Liver (tissue), 9 donors: ENCODE data around the gene NTM. TPM values are rescaled to one million over a fixed set of nuclear protein-coding genes. Genes with fewer than 3 reads are reported as not detected.

Experiments used
- DNase-seq: peaks from one replicate; pipeline ENCODE4 v3.0.0-alpha.2; 2017; ENCODE audit warnings: low spot score
- H3K27ac ChIP-seq, 2 donors: one replicate each; pipeline ENCODE4 v1.7.0; 2013; ENCODE audit warnings: inconsistent platforms in 2 of 2, low read length in 2 of 2, control low read depth in 1 of 2, low read depth in 1 of 2, mild to moderate bottlenecking in 1 of 2
- H3K27me3 ChIP-seq, 4 donors: one replicate each; pipeline versions ENCODE4 v1.6.1 to v1.7.0; 2013; ENCODE audit warnings: low read length in 3 of 4, inconsistent platforms in 1 of 4, mild to moderate bottlenecking in 1 of 4, moderate library complexity in 1 of 4; ENCODE audit not compliant: control insufficient read depth in 4 of 4, insufficient read depth in 4 of 4
- H3K36me3 ChIP-seq, 4 donors: one replicate each; pipeline versions ENCODE4 v1.6.1 to v1.7.0; 2013; ENCODE audit warnings: low read length in 3 of 4, mild to moderate bottlenecking in 3 of 4, low read depth in 1 of 4, moderate library complexity in 1 of 4; ENCODE audit not compliant: control insufficient read depth in 4 of 4, insufficient read depth in 3 of 4
- H3K4me1 ChIP-seq, 4 donors: one replicate each; pipeline versions ENCODE4 v1.6.1 to v1.7.0; 2013; ENCODE audit warnings: low read length in 3 of 4, mild to moderate bottlenecking in 3 of 4, moderate library complexity in 1 of 4; ENCODE audit not compliant: control insufficient read depth in 4 of 4, insufficient read depth in 4 of 4
- H3K4me3 ChIP-seq, 3 donors: one replicate each; pipeline versions ENCODE4 v1.6.1 to v1.7.0; 2013; ENCODE audit warnings: low read length in 3 of 3, control low read depth in 1 of 3, low read depth in 1 of 3, mild to moderate bottlenecking in 1 of 3
- H3K9ac ChIP-seq, 2 donors: one replicate each; pipeline ENCODE4 v1.7.0; 2013; ENCODE audit warnings: low read length in 2 of 2, mild to moderate bottlenecking in 2 of 2, moderate library complexity in 2 of 2, control low read depth in 1 of 2, low read depth in 1 of 2
- H3K9me3 ChIP-seq, 4 donors: one replicate each; pipeline versions ENCODE4 v1.6.1 to v1.7.0; 2013; ENCODE audit warnings: low read length in 3 of 4; ENCODE audit not compliant: control insufficient read depth in 4 of 4
- CTCF ChIP-seq: fragments of 150-350 bp; IDR thresholded peaks from 2 replicates; pipeline ENCODE4 v1.5.1; 2017; ENCODE audit warnings: improper control_type of control experiment, low read depth, low read length; ENCODE audit not compliant: missing input control
- EGR1 ChIP-seq, 2 donors: IDR thresholded peaks; 2 replicates each; pipeline ENCODE4 v1.6.1; 2016 to 2018; ENCODE audit warnings: antibody characterized with exemption in 2 of 2, low read depth in 2 of 2
- FOXA1 ChIP-seq: IDR thresholded peaks from 2 replicates; pipeline ENCODE4 v1.6.1; 2016; ENCODE audit warnings: antibody characterized with exemption
- FOXA2 ChIP-seq: IDR thresholded peaks from 2 replicates; pipeline ENCODE4 v1.6.1; 2016; ENCODE audit warnings: antibody characterized with exemption
- GABPA ChIP-seq, 2 donors: IDR thresholded peaks in 1 of 2; conservative IDR thresholded peaks in 1 of 2; 2 replicates each; pipeline ENCODE4 v1.6.1; 2016; ENCODE audit warnings: antibody characterized with exemption in 2 of 2, mild to moderate bottlenecking in 1 of 2, moderate library complexity in 1 of 2
- HNF4A ChIP-seq, 2 donors: conservative IDR thresholded peaks; 2 replicates each; pipeline ENCODE4 v1.6.1; 2016; ENCODE audit warnings: antibody characterized with exemption in 2 of 2, mild to moderate bottlenecking in 2 of 2
- HNF4G ChIP-seq: IDR thresholded peaks from 2 replicates; pipeline ENCODE4 v1.6.1; 2016; ENCODE audit warnings: antibody characterized with exemption
- JUND ChIP-seq, 2 donors: IDR thresholded peaks; 2 replicates each; pipeline ENCODE4 v1.6.1; 2016; ENCODE audit warnings: antibody characterized with exemption in 2 of 2
- NR2F2 ChIP-seq: IDR thresholded peaks from 2 replicates; pipeline ENCODE4 v1.6.1; 2016; ENCODE audit warnings: antibody characterized with exemption
- REST ChIP-seq: IDR thresholded peaks from 2 replicates; pipeline ENCODE4 v1.6.1; 2016; ENCODE audit warnings: antibody characterized with exemption, mild to moderate bottlenecking
- RXRA ChIP-seq, 2 donors: IDR thresholded peaks; 2 replicates each; pipeline ENCODE4 v1.6.1; 2017 to 2018; ENCODE audit warnings: antibody characterized with exemption in 2 of 2, mild to moderate bottlenecking in 1 of 2
- SP1 ChIP-seq: IDR thresholded peaks from 2 replicates; pipeline ENCODE4 v1.6.1; 2018; ENCODE audit warnings: antibody characterized with exemption, mild to moderate bottlenecking
- TAF1 ChIP-seq: conservative IDR thresholded peaks from 2 replicates; pipeline ENCODE4 v1.6.1; 2016; ENCODE audit warnings: antibody characterized with exemption, mild to moderate bottlenecking
- YY1 ChIP-seq: IDR thresholded peaks from 2 replicates; pipeline ENCODE4 v1.6.1; 2016; ENCODE audit warnings: antibody characterized with exemption, mild to moderate bottlenecking
- WGBS: extraction: QIAGEN DNeasy Blood & Tissue Kit; methylation state at CpG from one replicate; pipeline ENCODE4 v1.1.7; 2013; 5-methylcytosine and 5-hydroxymethylcytosine counted together
- polyA plus RNA-seq, 2 donors: library from polyadenylated mRNA; stranded (reverse) in 1 of 2; unstranded in 1 of 2; fragments of 200-250 nt in 1 of 2; fragments of >200 nt in 1 of 2; fragmentation: Nextera tagmentation in 1 of 2; extraction: Ambion mirVana in 1 of 2; gene quantifications; one replicate each; pipeline versions ENCODE4 v1.2.1 to v1.2.3, GENCODE V29; 2013 to 2015
- total RNA-seq, 2 donors: library from RNA; depleted of rRNA; stranded (reverse); fragments of >200 nt; gene quantifications; one replicate each; pipeline ENCODE4 v1.2.3, GENCODE V29; 2014
- TF ChIP-seq, protein P1 (sequence below): IDR thresholded peaks from 2 replicates; pipeline ENCODE4 v1.6.1; 2016; ENCODE audit warnings: antibody characterized with exemption
- TF ChIP-seq, protein P2 (sequence below): IDR thresholded peaks from 2 replicates; pipeline ENCODE4 v1.6.1; 2016; ENCODE audit warnings: antibody characterized with exemption
- TF ChIP-seq, protein P3 (sequence below): IDR thresholded peaks from 2 replicates; pipeline ENCODE4 v1.6.1; 2016; ENCODE audit warnings: antibody characterized with exemption
- donor health status: healthy.
- donor health status: healthy.
- donor health status: healthy.
- donor health status: healthy.
- donor health status: healthy.

The NTM gene
- total and polyA plus RNA-seq, 4 donors: 0.08 to 1.1 (median 0.08) TPM; not detected in 1

DNA sequence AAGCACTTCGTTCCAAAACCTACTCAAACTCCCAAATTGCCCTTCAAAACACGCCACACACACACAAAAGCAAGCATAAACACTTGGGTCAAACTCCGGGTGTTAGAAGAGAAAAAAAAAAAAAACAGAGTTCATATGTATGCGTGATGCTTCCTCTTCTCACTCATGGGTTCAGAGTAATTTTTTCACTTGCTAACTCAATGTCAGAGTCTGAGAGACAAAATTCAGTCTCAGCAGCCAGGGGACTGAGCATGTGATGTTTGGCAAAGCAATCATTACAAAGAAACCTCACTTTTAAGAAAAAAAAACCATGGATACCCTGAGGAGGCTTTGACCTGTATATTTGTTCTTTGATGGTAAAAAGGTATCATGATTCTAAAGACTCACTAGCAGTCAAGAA lies 461.7 kb downstream of the NTM start:
- 68% methylated on average over 4 of the region's 4 CpGs for WGBS
- H3K27ac ChIP-seq: no peak overlapping the region
- no peaks in the 10 kb centered on the region for H3K27me3 ChIP-seq
- no peaks in the 10 kb centered on the region for H3K9me3 ChIP-seq
- H3K4me3 ChIP-seq: no peak overlapping the region
- DNase-seq: no peak
- no peaks in the 10 kb centered on the region for H3K4me1 ChIP-seq
- no peak overlapping the region for H3K9ac ChIP-seq
- TF ChIP-seq, protein P1, sequence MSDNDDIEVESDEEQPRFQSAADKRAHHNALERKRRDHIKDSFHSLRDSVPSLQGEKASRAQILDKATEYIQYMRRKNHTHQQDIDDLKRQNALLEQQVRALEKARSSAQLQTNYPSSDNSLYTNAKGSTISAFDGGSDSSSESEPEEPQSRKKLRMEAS: no peak
- TF ChIP-seq SP1: no peak
- no peak for TF ChIP-seq EGR1 (IDR thresholded peaks at IDR 0.05; ENCODE audit: low read depth in 2 of 2)
- no peak for TF ChIP-seq HNF4A (conservative IDR thresholded peaks at IDR 0.05)
- no peak for TF ChIP-seq NR2F2
- TF ChIP-seq, protein P2, sequence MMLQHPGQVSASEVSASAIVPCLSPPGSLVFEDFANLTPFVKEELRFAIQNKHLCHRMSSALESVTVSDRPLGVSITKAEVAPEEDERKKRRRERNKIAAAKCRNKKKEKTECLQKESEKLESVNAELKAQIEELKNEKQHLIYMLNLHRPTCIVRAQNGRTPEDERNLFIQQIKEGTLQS: no peak
- no peak for TF ChIP-seq TAF1
- TF ChIP-seq, protein P3, sequence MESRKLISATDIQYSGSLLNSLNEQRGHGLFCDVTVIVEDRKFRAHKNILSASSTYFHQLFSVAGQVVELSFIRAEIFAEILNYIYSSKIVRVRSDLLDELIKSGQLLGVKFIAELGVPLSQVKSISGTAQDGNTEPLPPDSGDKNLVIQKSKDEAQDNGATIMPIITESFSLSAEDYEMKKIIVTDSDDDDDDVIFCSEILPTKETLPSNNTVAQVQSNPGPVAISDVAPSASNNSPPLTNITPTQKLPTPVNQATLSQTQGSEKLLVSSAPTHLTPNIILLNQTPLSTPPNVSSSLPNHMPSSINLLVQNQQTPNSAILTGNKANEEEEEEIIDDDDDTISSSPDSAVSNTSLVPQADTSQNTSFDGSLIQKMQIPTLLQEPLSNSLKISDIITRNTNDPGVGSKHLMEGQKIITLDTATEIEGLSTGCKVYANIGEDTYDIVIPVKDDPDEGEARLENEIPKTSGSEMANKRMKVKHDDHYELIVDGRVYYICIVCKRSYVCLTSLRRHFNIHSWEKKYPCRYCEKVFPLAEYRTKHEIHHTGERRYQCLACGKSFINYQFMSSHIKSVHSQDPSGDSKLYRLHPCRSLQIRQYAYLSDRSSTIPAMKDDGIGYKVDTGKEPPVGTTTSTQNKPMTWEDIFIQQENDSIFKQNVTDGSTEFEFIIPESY: no peak
- no peak for TF ChIP-seq HNF4G
- no peak for TF ChIP-seq GABPA (IDR thresholded peaks at IDR 0.05 in 1 of 2, conservative IDR thresholded peaks at IDR 0.05 in 1 of 2)
- no peak for TF ChIP-seq FOXA1
- no peak for TF ChIP-seq FOXA2
- TF ChIP-seq CTCF: no peak
- no peak for TF ChIP-seq JUND (IDR thresholded peaks at IDR 0.05)
- TF ChIP-seq RXRA (IDR thresholded peaks at IDR 0.05): no peak
- H3K36me3 ChIP-seq: no peaks in the 10 kb centered on the region

DNA sequence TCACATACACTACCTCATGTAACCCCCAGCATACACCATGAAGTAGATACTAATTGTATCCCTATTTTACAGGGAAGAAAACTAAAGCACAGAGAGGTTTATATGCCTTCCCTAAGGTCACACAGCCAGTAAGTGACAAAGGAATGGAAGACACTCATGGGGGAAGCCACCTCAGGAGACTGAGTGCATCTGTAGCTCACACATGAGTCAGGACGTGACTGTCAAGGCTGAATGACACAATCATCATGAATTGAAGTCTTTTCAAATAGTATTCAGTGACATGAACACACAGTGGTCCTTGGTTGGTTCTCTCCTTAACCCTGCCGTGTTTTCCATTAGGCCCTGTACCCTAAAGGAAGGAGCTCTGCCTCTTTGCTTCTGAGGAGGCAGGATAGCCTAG lies 463.0 kb downstream of the NTM start:
- H3K4me1 ChIP-seq: no peaks in the 10 kb centered on the region
- H3K9ac ChIP-seq: no peak overlapping the region
- TF ChIP-seq FOXA2 (no peak), FOXA1 (no peak), EGR1 (IDR thresholded peaks at IDR 0.05; ENCODE audit: low read depth in 2 of 2) (no peak), YY1 (no peak), TAF1 (no peak), REST (no peak), GABPA (IDR thresholded peaks at IDR 0.05 in 1 of 2, conservative IDR thresholded peaks at IDR 0.05 in 1 of 2) (no peak), HNF4A (conservative IDR thresholded peaks at IDR 0.05) (no peak), CTCF (no peak)
- TF ChIP-seq, protein P3: no peak
- TF ChIP-seq, protein P1: no peak
- TF ChIP-seq, protein P2: no peak
- no peaks in the 10 kb centered on the region for H3K36me3 ChIP-seq
- no peak overlapping the region for H3K27ac ChIP-seq
- H3K27me3 ChIP-seq: no peaks in the 10 kb centered on the region
- 72% methylated on average over 2 of the region's 2 CpGs for WGBS
- no peaks in the 10 kb centered on the region for H3K9me3 ChIP-seq
- H3K4me3 ChIP-seq: no peak overlapping the region
- DNase-seq: no peak
